GM12878 (cell line): ENCODE data around the gene CAMK2G. TPM values are rescaled to one million over a fixed set of nuclear protein-coding genes. Genes with fewer than 3 reads are reported as not detected.
A peak's percentile ranks its signal among the peaks of the same experiment; 100 is the strongest.

Experiments used
- BACH1 ChIP-seq: fragments of 450-650 bp; IDR thresholded peaks from 2 replicates; pipeline ENCODE4 v1.6.1; 2017; ENCODE audit warnings: mild to moderate bottlenecking, borderline replicate concordance
- BCL3 ChIP-seq: IDR thresholded peaks from 2 replicates; pipeline ENCODE4 v1.6.1; 2011; ENCODE audit warnings: borderline replicate concordance, low read depth, mild to moderate bottlenecking, moderate library complexity, low read length; ENCODE audit not compliant: insufficient read depth, poor library complexity, severe bottlenecking
- CEBPB ChIP-seq, 2 experiments: fragments of 150-350 bp in 1 of 2; IDR thresholded peaks; 2 replicates each; pipeline ENCODE4 v1.6.1; 2012 to 2014; ENCODE audit warnings: low read depth in 2 of 2, low read length in 2 of 2, borderline replicate concordance in 1 of 2, inconsistent platforms in 1 of 2
- DPF2 ChIP-seq: fragments of 450-650 bp; IDR thresholded peaks from 2 replicates; pipeline ENCODE4 v1.6.1; 2017; ENCODE audit warnings: mild to moderate bottlenecking
- EED ChIP-seq: sonication (generic); IDR thresholded peaks from 2 replicates; pipeline ENCODE4 v1.6.1; 2016; ENCODE audit warnings: antibody characterized with exemption, low read depth
- ETV6 ChIP-seq, 2 experiments: fragments of 450-650 bp in 1 of 2; IDR thresholded peaks in 1 of 2; conservative IDR thresholded peaks in 1 of 2; 2 replicates each; pipeline ENCODE4 v1.6.1; 2014; ENCODE audit warnings: antibody characterized with exemption in 1 of 2, borderline replicate concordance in 1 of 2, low read depth in 1 of 2, mild to moderate bottlenecking in 1 of 2, moderate library complexity in 1 of 2
- EZH2 ChIP-seq: IDR thresholded peaks from 2 replicates; pipeline ENCODE4 v1.6.1; 2012; ENCODE audit warnings: low read depth, mild to moderate bottlenecking, control low read depth, inconsistent platforms, low read length, borderline replicate concordance; ENCODE audit not compliant: control insufficient read depth
- GATAD2B ChIP-seq: fragments of 450-650 bp; conservative IDR thresholded peaks from 2 replicates; pipeline ENCODE4 v1.6.1; 2017; ENCODE audit warnings: low read depth, mild to moderate bottlenecking, moderate library complexity
- MEF2A ChIP-seq: IDR thresholded peaks from 2 replicates; pipeline ENCODE4 v1.6.1; 2011; ENCODE audit warnings: low read depth, mild to moderate bottlenecking, low read length, moderate library complexity; ENCODE audit not compliant: insufficient read depth
- NBN ChIP-seq: fragments of 450-650 bp; IDR thresholded peaks from 2 replicates; pipeline ENCODE4 v1.6.1; 2016
- PAX5 ChIP-seq: IDR thresholded peaks from 2 replicates; pipeline ENCODE4 v1.6.1; 2011; ENCODE audit warnings: low read depth, low read length, borderline replicate concordance
- PAX8 ChIP-seq: fragments of 450-650 bp; IDR thresholded peaks from 2 replicates; pipeline ENCODE4 v1.6.1; 2017; ENCODE audit warnings: mild to moderate bottlenecking, moderate library complexity
- PML ChIP-seq: IDR thresholded peaks from 2 replicates; pipeline ENCODE4 v1.6.1; 2012; ENCODE audit warnings: low read length, inconsistent platforms
- POLR2A ChIP-seq: IDR thresholded peaks from 2 replicates; pipeline ENCODE4 v1.6.1; 2011; ENCODE audit warnings: low read depth, mild to moderate bottlenecking, low read length
- RELA ChIP-seq: fragments of 450-650 bp; IDR thresholded peaks from 2 replicates; pipeline ENCODE4 v1.8.0; 2014; ENCODE audit warnings: borderline replicate concordance; ENCODE audit not compliant: partially characterized antibody
- SMARCA5 ChIP-seq: fragments of 450-650 bp; IDR thresholded peaks from 2 replicates; pipeline ENCODE4 v1.6.1; 2017; ENCODE audit warnings: mild to moderate bottlenecking
- STAT1 ChIP-seq: fragments of 450-650 bp; conservative IDR thresholded peaks from 2 replicates; pipeline ENCODE4 v1.6.1; 2014; ENCODE audit warnings: antibody characterized with exemption, mild to moderate bottlenecking
- TARDBP ChIP-seq: IDR thresholded peaks from 2 replicates; pipeline ENCODE4 v1.6.1; 2016; ENCODE audit warnings: borderline replicate concordance
- WRNIP1 ChIP-seq: IDR thresholded peaks from 2 replicates; pipeline ENCODE4 v1.6.1; 2011; ENCODE audit warnings: low read depth, low read length, improper control_type of control experiment, borderline replicate concordance
- YY1 ChIP-seq: IDR thresholded peaks from 2 replicates; pipeline ENCODE4 v1.6.1; 2011; ENCODE audit warnings: low read depth, mild to moderate bottlenecking, low read length
- ZBTB40 ChIP-seq: fragments of 450-650 bp; IDR thresholded peaks from 2 replicates; pipeline ENCODE4 v1.6.1; 2016; ENCODE audit warnings: mild to moderate bottlenecking, moderate library complexity, borderline replicate concordance
- ZNF207 ChIP-seq: fragments of 450-650 bp; IDR thresholded peaks from 2 replicates; pipeline ENCODE4 v1.6.1; 2014; ENCODE audit warnings: antibody characterized with exemption, mild to moderate bottlenecking, borderline replicate concordance
- ZNF217 ChIP-seq: fragments of 450-650 bp; IDR thresholded peaks from 2 replicates; pipeline ENCODE4 v1.6.1; 2017; ENCODE audit warnings: antibody characterized with exemption, mild to moderate bottlenecking
- ZNF24 ChIP-seq: fragments of 450-650 bp; IDR thresholded peaks from 2 replicates; pipeline ENCODE4 v1.6.1; 2017; ENCODE audit warnings: antibody characterized with exemption, mild to moderate bottlenecking
- ZNF274 ChIP-seq: IDR thresholded peaks from one replicate; pipeline ENCODE4 v1.8.0; 2011; ENCODE audit not compliant: insufficient read length, insufficient read depth
- ZNF384 ChIP-seq: IDR thresholded peaks from 2 replicates; pipeline ENCODE4 v1.6.1; 2012; ENCODE audit warnings: low read depth, mild to moderate bottlenecking, low read length, improper control_type of control experiment, borderline replicate concordance
- ZZZ3 ChIP-seq: IDR thresholded peaks from 2 replicates; pipeline ENCODE4 v1.6.1; 2011; ENCODE audit warnings: low read depth; ENCODE audit not compliant: control insufficient read depth, insufficient read length
- polyA plus RNA-seq, 11 experiments: library from polyadenylated mRNA; depleted of rRNA in 4 of 11; unstranded in 6 of 11; stranded (reverse) in 5 of 11; fragments of >200 nt; fragmentation: Nextera tagmentation in 4 of 11; fragmentation: Illumina TruSeq in 1 of 11; extraction: Ambion mirVana in 4 of 11; extraction: Trizol in 1 of 11; gene quantifications; 1 replicate in 1 of 11; 2 replicates in 10 of 11; pipeline versions ENCODE4 v1.2.1 to v1.2.3, GENCODE V29; 2011 to 2016; ENCODE audit warnings: inconsistent platforms in 2 of 11, missing spikeins in 2 of 11, low read depth in 1 of 11
- total RNA-seq, 4 experiments: library from RNA; depleted of rRNA in 3 of 4; stranded (reverse); fragments of >200 nt in 3 of 4; fragmentation: Illumina TruSeq in 1 of 4; extraction: Trizol in 1 of 4; gene quantifications; 2 replicates each; pipeline versions ENCODE4 v1.2.1 to v1.2.3, GENCODE V29; 2013 to 2021

CAMK2G gene
- total and polyA plus RNA-seq, 10 of the 15 experiments (the other 5 are each of a cell fraction or from before 2014, with no cell fraction given): 5.5 to 24.3 (median 16.9) TPM

GRCh38 chr10:73785211-73785720, 89.1 kb downstream of the CAMK2G start, which contains the start of gene ZSWIM8 (continued):
- no peak for TF ChIP-seq BCL3
- 0 out of 2 replicates have a peak, but pooled peaks have one; percentile 63 for TF ChIP-seq GATAD2B
- no peak for TF ChIP-seq DPF2
- no peak for TF ChIP-seq EZH2
- no peak for TF ChIP-seq STAT1
- 0 out of 2 replicates have a peak, but pooled peaks have one; percentile 71 for TF ChIP-seq WRNIP1
- no peak for TF ChIP-seq PAX8
- TF ChIP-seq ETV6 (conservative IDR thresholded peaks at IDR 0.05 in 1 of 2, IDR thresholded peaks at IDR 0.05 in 1 of 2; ENCODE audit: borderline replicate concordance in 1 of 2, low read depth in 1 of 2): no peak
- TF ChIP-seq ZBTB40: peak; percentile 95
- no peak for TF ChIP-seq MEF2A
- TF ChIP-seq ZNF217: no peak
- peak; percentile 60; the same call in 1 of the 2 replicates for TF ChIP-seq PML
- peak; percentile 94 for TF ChIP-seq YY1
- TF ChIP-seq BACH1: peak; percentile 86
- TF ChIP-seq ZNF384: no peak
- TF ChIP-seq PAX5: 0 out of 2 replicates have a peak, but pooled peaks have one; percentile 8
- no peak for TF ChIP-seq ZNF274
- TF ChIP-seq EED: no peak
- TF ChIP-seq ZNF207: peak; percentile 87; the same call in 1 of the 2 replicates
- peak; percentile 65 for TF ChIP-seq NBN
- TF ChIP-seq POLR2A: peak; percentile 86
- no peak for TF ChIP-seq ZNF24
- peak; percentile 44; the same call in 1 of the 2 replicates for TF ChIP-seq TARDBP
- no peak for TF ChIP-seq CEBPB (IDR thresholded peaks at IDR 0.05; ENCODE audit: borderline replicate concordance in 1 of 2, low read depth in 2 of 2, low read length in 2 of 2)
- TF ChIP-seq SMARCA5: no peak
- no peak for TF ChIP-seq RELA
- TF ChIP-seq ZZZ3: no peak
